H9 (cell line): Measurements from ENCODE around the gene RELCH. TPM values are rescaled to one million over a fixed set of nuclear protein-coding genes. Genes with fewer than 3 reads are reported as not detected.

Experiments
- DNase-seq: peaks from one replicate; pipeline ENCODE4 v3.0.0-alpha.2; 2017
- H2AFZ ChIP-seq: one replicate; pipeline ENCODE4 v1.6.1; 2013; ENCODE audit warnings: mild to moderate bottlenecking, low read length, control low read depth, moderate library complexity
- H2AK5ac ChIP-seq: 2 replicates; pipeline ENCODE4 v1.6.1; 2013; ENCODE audit warnings: low read length, control low read depth, mixed read lengths; ENCODE audit not compliant: insufficient read length
- H2BK120ac ChIP-seq: one replicate; pipeline ENCODE4 v1.6.1; 2013; ENCODE audit warnings: low read depth, mild to moderate bottlenecking, low read length, control low read depth, inconsistent platforms; ENCODE audit not compliant: poor library complexity, severe bottlenecking
- H2BK12ac ChIP-seq: 2 replicates; pipeline ENCODE4 v1.6.1; 2013; ENCODE audit warnings: low read length, control low read depth, mixed read lengths, low read depth; ENCODE audit not compliant: insufficient read length
- H2BK15ac ChIP-seq: 2 replicates; pipeline ENCODE4 v1.6.1; 2013; ENCODE audit warnings: low read depth, low read length, control low read depth
- H2BK20ac ChIP-seq: one replicate; pipeline ENCODE4 v1.6.1; 2013; ENCODE audit warnings: low read depth, mild to moderate bottlenecking, low read length, control low read depth, inconsistent platforms; ENCODE audit not compliant: poor library complexity, severe bottlenecking
- H2BK5ac ChIP-seq: 2 replicates; pipeline ENCODE4 v1.6.1; 2013; ENCODE audit warnings: low read length, control low read depth, mixed read lengths; ENCODE audit not compliant: insufficient read length
- H3K14ac ChIP-seq: 2 replicates; pipeline ENCODE4 v1.6.1; 2013; ENCODE audit warnings: low read length, control low read depth; ENCODE audit not compliant: insufficient read depth
- H3K18ac ChIP-seq: 2 replicates; pipeline ENCODE4 v1.6.1; 2013; ENCODE audit warnings: low read depth, mild to moderate bottlenecking, mixed read lengths, low read length, control low read depth; ENCODE audit not compliant: insufficient read length
- H3K23ac ChIP-seq: 2 replicates; pipeline ENCODE4 v1.6.1; 2013; ENCODE audit warnings: low read length, control low read depth, mixed read lengths, low read depth; ENCODE audit not compliant: insufficient read length
- H3K23me2 ChIP-seq: 2 replicates; pipeline ENCODE4 v1.6.1; 2013; ENCODE audit warnings: low read depth, mild to moderate bottlenecking, mixed read lengths, low read length, control low read depth; ENCODE audit not compliant: insufficient read length, poor library complexity, severe bottlenecking
- H3K27ac ChIP-seq: 2 replicates; pipeline ENCODE4 v1.5.1; 2013; ENCODE audit warnings: low read length, control low read depth, mixed read lengths, low read depth; ENCODE audit not compliant: insufficient read length
- H3K27me3 ChIP-seq: 2 replicates; pipeline ENCODE4 v1.6.1; 2013; ENCODE audit warnings: low read length, control low read depth, inconsistent platforms; ENCODE audit not compliant: insufficient read depth
- H3K4ac ChIP-seq: 2 replicates; pipeline ENCODE4 v1.6.1; 2013; ENCODE audit warnings: low read depth, mild to moderate bottlenecking, control low read depth, inconsistent platforms, low read length, moderate library complexity
- H3K4me1 ChIP-seq: 2 replicates; pipeline ENCODE4 v1.6.1; 2013; ENCODE audit warnings: low read length, control low read depth, inconsistent platforms; ENCODE audit not compliant: insufficient read depth
- H3K4me2 ChIP-seq: 2 replicates; pipeline ENCODE4 v1.6.1; 2013; ENCODE audit warnings: low read length, control low read depth, mixed read lengths; ENCODE audit not compliant: insufficient read length, insufficient read depth
- H3K56ac ChIP-seq: 2 replicates; pipeline ENCODE4 v1.6.1; 2013; ENCODE audit warnings: low read depth, mild to moderate bottlenecking, mixed read lengths, low read length, control low read depth; ENCODE audit not compliant: insufficient read length
- H3K79me1 ChIP-seq: 2 replicates; pipeline ENCODE4 v1.6.1; 2013; ENCODE audit warnings: low read depth, mild to moderate bottlenecking, moderate library complexity, low read length, control low read depth, inconsistent platforms; ENCODE audit not compliant: insufficient read depth, poor library complexity, severe bottlenecking
- H3K79me2 ChIP-seq: 2 replicates; pipeline ENCODE4 v1.6.1; 2013; ENCODE audit warnings: low read length, control low read depth, inconsistent platforms; ENCODE audit not compliant: insufficient read depth
- H3K9ac ChIP-seq: 2 replicates; pipeline ENCODE4 v1.6.1; 2013; ENCODE audit warnings: low read length, control low read depth, mixed read lengths; ENCODE audit not compliant: insufficient read length; ENCODE audit errors: extremely low read depth
- H3K9me3 ChIP-seq: one replicate; pipeline ENCODE4 v1.6.1; 2013; ENCODE audit warnings: low read depth, low read length, inconsistent platforms; ENCODE audit not compliant: control insufficient read depth
- H3T11ph ChIP-seq: one replicate; pipeline ENCODE4 v1.6.1; 2013; ENCODE audit warnings: mild to moderate bottlenecking, low read length, control low read depth, inconsistent platforms
- H4K20me1 ChIP-seq: one replicate; pipeline ENCODE4 v1.6.1; 2013; ENCODE audit not compliant: control insufficient read depth, insufficient read length, insufficient read depth
- H4K5ac ChIP-seq: 2 replicates; pipeline ENCODE4 v1.6.1; 2013; ENCODE audit warnings: low read depth, mild to moderate bottlenecking, mixed read lengths, low read length, control low read depth; ENCODE audit not compliant: insufficient read length
- H4K8ac ChIP-seq: replicated peaks from 2 replicates; pipeline ENCODE4 v1.6.1; 2013; ENCODE audit warnings: low read length, control low read depth, mixed read lengths, low read depth; ENCODE audit not compliant: insufficient read length
- H4K91ac ChIP-seq: 2 replicates; pipeline ENCODE4 v1.6.1; 2013; ENCODE audit warnings: low read depth, mild to moderate bottlenecking, moderate library complexity, mixed read lengths, low read length, control low read depth; ENCODE audit not compliant: insufficient read length
- H3K27ac Mint-ChIP-seq, 3 experiments: 2 replicates in 2 of 3; 3 replicates in 1 of 3; pipeline ENCODE4 v1.8.0; 2020 to 2021; ENCODE audit warnings: mixed read lengths in 3 of 3, mild to moderate bottlenecking in 1 of 3, moderate library complexity in 1 of 3
- H3K27me3 Mint-ChIP-seq: 2 replicates; pipeline ENCODE4 v1.8.0; 2021; ENCODE audit warnings: low read depth, mild to moderate bottlenecking, moderate library complexity, mixed read lengths
- H3K36me3 Mint-ChIP-seq, 3 experiments: 2 replicates in 2 of 3; 3 replicates in 1 of 3; pipeline ENCODE4 v1.8.0; 2020 to 2021; ENCODE audit warnings: low read depth in 3 of 3, mixed read lengths in 3 of 3; ENCODE audit not compliant: insufficient read depth in 1 of 3
- H3K4me1 Mint-ChIP-seq, 2 experiments: 2 replicates each; pipeline ENCODE4 v1.8.0; 2020; ENCODE audit warnings: mixed read lengths in 2 of 2
- H3K4me3 Mint-ChIP-seq, 2 experiments: 2 replicates in 1 of 2; 3 replicates in 1 of 2; pipeline ENCODE4 v1.8.0; 2020 to 2021; ENCODE audit warnings: mild to moderate bottlenecking in 2 of 2, mixed read lengths in 2 of 2, moderate library complexity in 1 of 2
- H3K9me3 Mint-ChIP-seq, 2 experiments: 2 replicates in 1 of 2; 3 replicates in 1 of 2; pipeline ENCODE4 v1.8.0; 2020; ENCODE audit warnings: mild to moderate bottlenecking in 2 of 2, mixed read lengths in 2 of 2, moderate library complexity in 1 of 2
- WGBS: extraction: QIAGEN DNeasy Blood & Tissue Kit; methylation state at CpG from one replicate; pipeline ENCODE4 v1.1.7; 2013; ENCODE audit warnings: missing lambda C conversion rate, low lambda C conversion rate, mixed read lengths; ENCODE audit not compliant: insufficient read length; ENCODE audit errors: extremely low coverage; 5-methylcytosine and 5-hydroxymethylcytosine counted together
- total RNA-seq: library from RNA; stranded (reverse); gene quantifications from 2 replicates; pipeline ENCODE4 v1.2.1, GENCODE V29; 2021
- TF ChIP-seq, protein P1 (sequence below): fragments of 200-600 bp; sonication (generic); conservative IDR thresholded peaks from 3 replicates; pipeline ENCODE4 v1.8.0; 2021; ENCODE audit warnings: antibody characterized with exemption, mild to moderate bottlenecking

The RELCH gene
- total RNA-seq, 1 experiment from 2014 or later = 32.3 TPM

DNA sequence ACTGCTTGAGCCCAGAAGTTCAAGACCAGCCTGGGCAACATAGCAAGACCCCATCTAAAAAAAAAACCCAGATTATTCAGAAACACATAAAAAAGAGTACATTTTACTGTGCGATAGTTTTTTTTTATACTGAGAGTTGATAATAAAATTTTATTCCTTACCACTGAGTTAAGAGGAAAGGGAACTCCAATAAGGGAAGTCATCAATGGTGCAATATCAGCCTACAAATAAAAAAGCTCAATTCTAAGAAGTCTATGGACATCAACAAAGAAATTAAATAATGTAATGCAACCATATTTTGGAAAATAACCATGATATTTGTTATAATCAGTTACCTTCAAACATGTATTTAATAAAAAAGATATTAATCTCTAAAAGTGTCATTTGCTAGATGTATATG lies 46.8 kb upstream of the RELCH start:
- Histone ChIP-seq H3K79me1 (no peaks in the 10 kb centered on the region), H3T11ph (no peak overlapping the region), H3K9me3 (no peaks in the 10 kb centered on the region), H4K5ac (no peak overlapping the region), H3K23me2 (no peaks in the 10 kb centered on the region), H2BK20ac (no peak overlapping the region), H2BK5ac (no peak overlapping the region), H3K4me1 (no peaks in the 10 kb centered on the region), H3K27me3 (no peaks in the 10 kb centered on the region), H3K9ac (no peak overlapping the region), H4K20me1 (no peaks in the 10 kb centered on the region), H2AK5ac (no peak overlapping the region), H3K23ac (no peak overlapping the region), H2BK120ac (no peak overlapping the region), H3K4ac (no peak overlapping the region), H3K18ac (no peak overlapping the region), H2BK15ac (no peak overlapping the region), H3K4me2 (no peak overlapping the region), H4K91ac (no peak overlapping the region), H3K79me2 (no peaks in the 10 kb centered on the region), H2AFZ (no peak overlapping the region), H2BK12ac (no peak overlapping the region), H4K8ac (no peak overlapping the region), H3K56ac (no peak overlapping the region), H3K14ac (no peak overlapping the region), H3K27ac (no peak overlapping the region)
- H3K27ac Mint-ChIP-seq = no peak overlapping the region
- WGBS = no CpG with 5 or more reads among the region's 1 CpG
- H3K36me3 Mint-ChIP-seq = peaks cover 0 to 10% (median 0%) of the 10 kb centered on the region in 3 experiments; a peak in 3 of 7 replicates
- H3K27me3 Mint-ChIP-seq = no peaks in the 10 kb centered on the region
- H3K4me3 Mint-ChIP-seq = no peak overlapping the region
- DNase-seq = no peak
- TF ChIP-seq, protein P1, sequence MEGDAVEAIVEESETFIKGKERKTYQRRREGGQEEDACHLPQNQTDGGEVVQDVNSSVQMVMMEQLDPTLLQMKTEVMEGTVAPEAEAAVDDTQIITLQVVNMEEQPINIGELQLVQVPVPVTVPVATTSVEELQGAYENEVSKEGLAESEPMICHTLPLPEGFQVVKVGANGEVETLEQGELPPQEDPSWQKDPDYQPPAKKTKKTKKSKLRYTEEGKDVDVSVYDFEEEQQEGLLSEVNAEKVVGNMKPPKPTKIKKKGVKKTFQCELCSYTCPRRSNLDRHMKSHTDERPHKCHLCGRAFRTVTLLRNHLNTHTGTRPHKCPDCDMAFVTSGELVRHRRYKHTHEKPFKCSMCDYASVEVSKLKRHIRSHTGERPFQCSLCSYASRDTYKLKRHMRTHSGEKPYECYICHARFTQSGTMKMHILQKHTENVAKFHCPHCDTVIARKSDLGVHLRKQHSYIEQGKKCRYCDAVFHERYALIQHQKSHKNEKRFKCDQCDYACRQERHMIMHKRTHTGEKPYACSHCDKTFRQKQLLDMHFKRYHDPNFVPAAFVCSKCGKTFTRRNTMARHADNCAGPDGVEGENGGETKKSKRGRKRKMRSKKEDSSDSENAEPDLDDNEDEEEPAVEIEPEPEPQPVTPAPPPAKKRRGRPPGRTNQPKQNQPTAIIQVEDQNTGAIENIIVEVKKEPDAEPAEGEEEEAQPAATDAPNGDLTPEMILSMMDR = no peak
- H3K9me3 Mint-ChIP-seq = no peaks in the 10 kb centered on the region
- peaks cover 0 to 3% of the 10 kb centered on the region in 2 experiments; a peak in 2 of 4 replicates for H3K4me1 Mint-ChIP-seq
